Type B pancreatic cell (in vitro differentiated cells): ENCODE data around the gene CPM. TPM values are rescaled to one million over a fixed set of nuclear protein-coding genes. Genes with fewer than 3 reads are reported as not detected.
"Not testable (repeated sequence)": the region's sequence is repeated elsewhere in the genome, so short reads cannot be mapped to it uniquely, and the experiment has no call there.

Experiments used
- DNase-seq: peaks from one replicate; pipeline ENCODE4 v3.0.0; 2021; ENCODE audit warnings: mixed read lengths; ENCODE audit not compliant: unreplicated experiment; ENCODE audit errors: extremely low spot score
- H3K27ac Mint-ChIP-seq: 2 replicates; pipeline ENCODE4 v1.8.0; 2021; ENCODE audit warnings: mild to moderate bottlenecking, mixed read lengths
- H3K27me3 Mint-ChIP-seq: 2 replicates; pipeline ENCODE4 v1.8.0; 2021; ENCODE audit warnings: mixed read lengths
- H3K36me3 Mint-ChIP-seq: 2 replicates; pipeline ENCODE4 v1.8.0; 2021; ENCODE audit warnings: mixed read lengths
- H3K4me1 Mint-ChIP-seq: one replicate; pipeline ENCODE4 v1.8.0; 2021; ENCODE audit warnings: mixed read lengths; ENCODE audit not compliant: unreplicated experiment
- H3K4me3 Mint-ChIP-seq: 2 replicates; pipeline ENCODE4 v1.8.0; 2021; ENCODE audit warnings: mild to moderate bottlenecking, mixed read lengths
- H3K9me3 Mint-ChIP-seq: 2 replicates; pipeline ENCODE4 v1.8.0; 2021; ENCODE audit warnings: mixed read lengths
- total RNA-seq: library from RNA; stranded (reverse); gene quantifications from 2 replicates; pipeline ENCODE4 v1.2.1, GENCODE V29; 2021; ENCODE audit warnings: low replicate concordance
- TF ChIP-seq, protein P1 (sequence below): fragments of 200-600 bp; sonication (generic); conservative IDR thresholded peaks from 2 replicates; pipeline ENCODE4 v1.5.0; 2021; ENCODE audit warnings: antibody characterized with exemption, mild to moderate bottlenecking

Gene CPM
- total RNA-seq, 1 donor from 2014 or later = 58.1 TPM

DNA sequence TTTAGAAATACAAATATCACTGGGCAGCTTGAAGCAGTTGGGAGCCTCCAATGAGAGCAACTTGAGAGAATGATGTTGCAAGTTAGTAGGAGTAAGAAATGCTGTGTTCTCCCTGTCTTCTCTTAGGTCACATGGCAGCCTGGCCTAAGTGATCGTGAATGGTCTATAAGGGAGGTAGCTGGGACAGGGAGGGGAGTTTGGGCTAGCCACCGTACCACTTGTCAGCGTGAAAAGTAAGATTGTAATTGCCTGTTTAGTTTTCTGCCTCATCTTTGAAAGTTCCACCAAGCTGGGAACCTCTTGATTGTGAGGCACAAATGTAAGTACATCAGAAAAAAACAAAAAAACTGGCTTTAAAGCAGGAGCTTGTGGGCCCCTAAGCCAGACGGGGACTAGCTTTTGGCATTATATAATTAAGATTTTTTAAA is 88.6 kb downstream of the CPM start:
- Mint-ChIP-seq H3K27ac (no peak overlapping the region), H3K36me3 (peaks cover 28% of the 10 kb centered on the region), H3K4me3 (no peak overlapping the region), H3K9me3 (no peaks in the 10 kb centered on the region), H3K4me1 (no peaks in the 10 kb centered on the region), H3K27me3 (no peaks in the 10 kb centered on the region)
- DNase-seq = no peak
- TF ChIP-seq, protein P1, sequence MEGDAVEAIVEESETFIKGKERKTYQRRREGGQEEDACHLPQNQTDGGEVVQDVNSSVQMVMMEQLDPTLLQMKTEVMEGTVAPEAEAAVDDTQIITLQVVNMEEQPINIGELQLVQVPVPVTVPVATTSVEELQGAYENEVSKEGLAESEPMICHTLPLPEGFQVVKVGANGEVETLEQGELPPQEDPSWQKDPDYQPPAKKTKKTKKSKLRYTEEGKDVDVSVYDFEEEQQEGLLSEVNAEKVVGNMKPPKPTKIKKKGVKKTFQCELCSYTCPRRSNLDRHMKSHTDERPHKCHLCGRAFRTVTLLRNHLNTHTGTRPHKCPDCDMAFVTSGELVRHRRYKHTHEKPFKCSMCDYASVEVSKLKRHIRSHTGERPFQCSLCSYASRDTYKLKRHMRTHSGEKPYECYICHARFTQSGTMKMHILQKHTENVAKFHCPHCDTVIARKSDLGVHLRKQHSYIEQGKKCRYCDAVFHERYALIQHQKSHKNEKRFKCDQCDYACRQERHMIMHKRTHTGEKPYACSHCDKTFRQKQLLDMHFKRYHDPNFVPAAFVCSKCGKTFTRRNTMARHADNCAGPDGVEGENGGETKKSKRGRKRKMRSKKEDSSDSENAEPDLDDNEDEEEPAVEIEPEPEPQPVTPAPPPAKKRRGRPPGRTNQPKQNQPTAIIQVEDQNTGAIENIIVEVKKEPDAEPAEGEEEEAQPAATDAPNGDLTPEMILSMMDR = no peak

DNA sequence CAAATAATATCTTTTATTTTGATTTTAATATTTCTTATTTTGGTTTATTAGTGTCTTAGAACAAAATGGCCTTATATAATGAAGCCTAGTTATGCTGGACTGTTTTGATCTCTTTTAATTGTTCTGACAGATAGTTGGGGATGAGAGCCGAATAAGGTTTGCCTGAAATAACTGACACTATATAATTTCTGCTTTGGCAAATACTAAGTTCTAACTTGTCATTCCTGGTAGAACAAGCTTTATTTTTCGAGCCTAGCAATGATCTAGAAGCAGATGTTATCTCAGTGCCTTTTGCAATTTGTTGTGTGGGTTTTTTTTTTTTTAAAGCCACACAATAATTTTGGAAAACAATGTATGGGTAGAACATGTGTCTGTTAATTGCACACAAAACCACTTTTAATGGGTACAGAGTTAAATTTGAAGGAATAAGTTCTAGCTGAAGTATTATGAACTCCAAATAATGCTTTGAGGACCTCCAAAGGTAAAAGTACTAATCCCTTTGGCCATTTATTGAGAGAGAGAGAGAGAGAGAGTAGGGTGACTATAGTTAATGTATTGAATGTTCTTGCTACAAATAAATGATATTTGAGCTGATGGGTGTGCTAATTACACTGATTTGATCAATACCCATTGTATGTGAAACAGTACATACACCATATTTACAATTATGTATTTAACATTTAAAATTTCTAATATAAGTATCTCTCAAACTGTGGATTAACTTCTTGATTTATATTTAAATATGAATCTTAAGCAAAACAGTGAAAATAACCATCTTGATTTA is 90.0 kb downstream of the CPM start:
- peaks cover 38% of the 10 kb centered on the region for H3K36me3 Mint-ChIP-seq
- H3K27ac Mint-ChIP-seq = no peak overlapping the region
- no peak overlapping the region for H3K4me3 Mint-ChIP-seq
- no peaks in the 10 kb centered on the region for H3K27me3 Mint-ChIP-seq
- DNase-seq = no peak
- H3K9me3 Mint-ChIP-seq = no peaks in the 10 kb centered on the region
- TF ChIP-seq, protein P1 = no peak
- no peaks in the 10 kb centered on the region for H3K4me1 Mint-ChIP-seq

DNA sequence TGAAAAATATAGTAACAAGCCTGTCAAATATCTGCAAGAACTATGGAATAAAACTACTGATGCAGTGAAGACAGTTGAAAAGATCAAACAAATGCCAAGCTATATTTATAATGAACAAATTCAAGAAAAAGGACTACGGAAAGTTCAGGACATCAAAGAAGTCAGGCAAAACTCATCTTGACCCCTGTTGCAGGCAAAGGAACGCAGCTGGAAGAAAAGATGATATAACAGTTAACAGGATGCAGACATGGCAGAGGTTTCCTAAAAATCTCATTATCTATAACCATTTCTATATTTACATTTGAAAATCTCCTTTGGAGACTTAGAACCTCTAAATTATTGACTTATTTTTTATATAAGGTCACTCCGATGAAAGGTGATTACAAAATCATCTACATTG is 90.8 kb downstream of the CPM start:
- Mint-ChIP-seq H3K36me3 (peaks cover 40% of the 10 kb centered on the region), H3K4me3 (no peak overlapping the region), H3K27ac (no peak overlapping the region), H3K4me1 (no peaks in the 10 kb centered on the region), H3K27me3 (no peaks in the 10 kb centered on the region), H3K9me3 (no peaks in the 10 kb centered on the region)
- TF ChIP-seq, protein P1 = no peak
- DNase-seq = no peak

DNA sequence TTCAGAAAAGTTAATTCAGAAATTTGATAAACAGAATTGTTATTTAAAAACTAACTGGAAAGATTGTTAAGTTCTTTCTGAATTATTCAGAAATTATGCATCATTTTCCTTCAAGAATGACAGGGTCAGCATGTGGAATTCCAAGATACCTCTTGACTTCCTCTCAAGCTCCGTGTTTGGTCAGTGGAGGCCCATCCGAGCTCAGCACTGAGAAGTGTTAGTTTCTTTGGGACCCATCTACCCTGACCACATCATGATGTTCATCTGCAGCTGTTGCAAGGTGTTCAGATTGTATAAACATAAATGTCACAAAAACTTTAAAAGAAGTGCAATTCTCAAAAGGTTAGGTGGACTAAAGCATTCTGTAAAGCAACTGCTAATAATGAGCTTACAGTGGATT is 91.3 kb downstream of the CPM start:
- Mint-ChIP-seq H3K27ac (no peak overlapping the region), H3K9me3 (no peaks in the 10 kb centered on the region), H3K4me3 (no peak overlapping the region), H3K27me3 (no peaks in the 10 kb centered on the region), H3K4me1 (no peaks in the 10 kb centered on the region), H3K36me3 (peaks cover 40% of the 10 kb centered on the region)
- no peak for DNase-seq
- TF ChIP-seq, protein P1 = no peak

DNA sequence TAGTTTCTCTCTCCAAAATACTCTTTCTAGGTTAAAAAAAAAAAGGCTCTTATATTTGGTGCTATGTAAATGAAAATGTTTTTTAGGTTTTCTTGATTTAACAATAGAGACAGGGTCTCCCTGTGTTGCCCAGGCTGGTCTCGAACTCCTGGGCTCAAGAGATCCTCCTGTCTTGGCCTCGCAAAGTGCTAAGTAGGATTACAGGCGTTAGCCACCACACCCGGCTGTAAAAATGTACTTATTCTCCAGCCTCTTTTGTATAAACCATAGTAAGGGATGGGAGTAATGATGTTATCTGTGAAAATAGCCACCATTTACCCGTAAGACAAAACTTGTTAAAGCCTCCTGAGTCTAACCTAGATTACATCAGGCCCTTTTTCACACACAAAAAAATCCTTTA is 91.8 kb downstream of the CPM start:
- not testable (repeated sequence) for DNase-seq, H3K27me3 Mint-ChIP-seq, H3K4me3 Mint-ChIP-seq, H3K4me1 Mint-ChIP-seq, H3K9me3 Mint-ChIP-seq
- H3K36me3 Mint-ChIP-seq = peaks cover 44% of the 10 kb centered on the region
- peak overlapping the region; percentile 72 for H3K27ac Mint-ChIP-seq

DNA sequence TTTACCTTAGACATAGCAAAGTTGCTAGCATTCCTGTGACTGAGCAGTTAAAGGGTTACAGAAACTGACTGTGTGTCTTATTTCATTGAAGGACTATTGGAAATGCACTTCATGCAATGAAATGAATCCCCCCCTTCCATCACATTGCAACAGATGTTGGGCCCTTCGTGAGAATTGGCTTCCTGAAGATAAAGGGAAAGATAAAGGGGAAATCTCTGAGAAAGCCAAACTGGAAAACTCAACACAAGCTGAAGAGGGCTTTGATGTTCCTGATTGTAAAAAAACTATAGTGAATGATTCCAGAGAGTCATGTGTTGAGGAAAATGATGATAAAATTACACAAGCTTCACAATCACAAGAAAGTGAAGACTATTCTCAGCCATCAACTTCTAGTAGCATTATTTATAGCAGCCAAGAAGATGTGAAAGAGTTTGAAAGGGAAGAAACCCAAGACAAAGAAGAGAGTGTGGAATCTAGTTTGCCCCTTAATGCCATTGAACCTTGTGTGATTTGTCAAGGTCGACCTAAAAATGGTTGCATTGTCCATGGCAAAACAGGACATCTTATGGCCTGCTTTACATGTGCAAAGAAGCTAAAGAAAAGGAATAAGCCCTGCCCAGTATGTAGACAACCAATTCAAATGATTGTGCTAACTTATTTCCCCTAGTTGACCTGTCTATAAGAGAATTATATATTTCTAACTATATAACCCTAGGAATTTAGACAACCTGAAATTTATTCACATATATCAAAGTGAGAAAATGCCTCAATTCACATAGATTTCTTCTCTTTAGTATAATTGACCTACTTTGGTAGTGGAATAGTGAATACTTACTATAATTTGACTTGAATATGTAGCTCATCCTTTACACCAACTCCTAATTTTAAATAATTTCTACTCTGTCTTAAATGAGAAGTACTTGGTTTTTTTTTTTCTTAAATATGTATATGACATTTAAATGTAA is 93.5 kb downstream of the CPM start:
- TF ChIP-seq, protein P1 = no peak
- DNase-seq = no peak
- no peaks in the 10 kb centered on the region for H3K9me3 Mint-ChIP-seq
- H3K4me1 Mint-ChIP-seq = peaks cover 6% of the 10 kb centered on the region
- no peak overlapping the region for H3K4me3 Mint-ChIP-seq
- no peaks in the 10 kb centered on the region for H3K27me3 Mint-ChIP-seq
- H3K36me3 Mint-ChIP-seq = peaks cover 55% of the 10 kb centered on the region
- peak overlapping the region; percentile 74 for H3K27ac Mint-ChIP-seq
